GM18868 (cell line): ENCODE results near the gene FGF4.
"Not testable (repeated sequence)": the region's sequence is repeated elsewhere in the genome, so short reads cannot be mapped to it uniquely, and the experiment has no call there.

Source experiments
- ATAC-seq: cut with Tn5 transposase; IDR thresholded peaks from one replicate; pipeline ENCODE4 v1.9.1; 2021; ENCODE audit warnings: mild to moderate bottlenecking, moderate library complexity; ENCODE audit not compliant: unreplicated experiment

The FGF4 gene

GRCh38 chr11:69774354-69775162 lies 583 bp downstream of the FGF4 start:
- no peak for ATAC-seq

DNA sequence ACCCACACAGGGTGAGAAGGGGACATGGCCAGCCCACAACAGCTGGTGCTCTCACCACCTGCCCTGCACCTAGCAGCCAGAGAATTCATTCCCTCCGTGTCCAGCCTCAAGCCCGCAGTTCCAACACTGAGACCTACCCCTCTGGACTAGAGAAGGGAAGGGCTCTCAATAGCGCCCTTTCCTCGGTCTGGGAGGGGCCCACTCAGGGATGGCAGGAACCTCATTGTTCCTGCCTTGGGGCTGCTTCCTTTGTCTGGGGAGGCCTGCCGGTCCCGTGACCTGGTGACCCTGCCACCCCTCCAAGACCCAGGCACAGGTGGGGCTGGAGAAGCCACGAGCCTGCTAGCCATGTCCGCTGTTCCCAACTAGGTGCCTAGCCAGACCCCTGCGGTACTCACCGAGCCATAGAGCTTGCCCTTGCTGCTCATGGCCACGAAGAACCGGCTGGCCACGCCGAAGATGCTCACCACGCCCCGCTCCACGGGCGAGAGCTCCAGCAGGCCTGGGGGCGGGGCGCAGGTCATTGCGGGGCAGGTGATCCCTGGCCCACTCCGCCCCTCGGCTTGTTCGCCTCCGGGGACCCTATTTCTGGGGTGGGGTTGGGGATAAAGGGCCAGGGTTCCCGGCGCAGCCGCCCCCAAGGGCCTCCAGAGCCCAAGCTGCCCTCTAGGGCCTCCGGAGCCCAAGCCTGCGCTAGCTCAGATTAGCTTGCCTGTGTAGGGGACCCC lies 1.4 kb downstream of the FGF4 start:
- no peak for ATAC-seq

DNA sequence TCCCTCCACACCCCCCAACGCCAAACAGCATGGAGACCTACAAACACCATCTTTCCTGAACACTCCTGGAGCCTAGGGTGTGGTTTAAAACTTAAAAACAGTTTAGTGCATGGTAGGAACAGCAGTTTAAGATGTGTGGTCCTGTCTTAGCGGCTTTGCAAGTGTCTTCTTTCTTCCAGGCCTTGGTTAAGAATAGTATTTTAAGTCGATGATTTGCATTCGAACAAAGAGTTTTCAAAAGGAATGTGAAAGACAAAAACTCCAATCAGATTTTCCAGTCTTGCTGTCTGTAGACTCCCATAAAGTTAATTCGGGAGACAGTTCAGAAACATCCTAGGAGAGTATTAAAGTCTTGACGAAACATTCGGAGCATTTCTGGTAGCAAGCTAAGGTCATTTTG lies 3.7 kb downstream of the FGF4 start:
- ATAC-seq = no peak

DNA sequence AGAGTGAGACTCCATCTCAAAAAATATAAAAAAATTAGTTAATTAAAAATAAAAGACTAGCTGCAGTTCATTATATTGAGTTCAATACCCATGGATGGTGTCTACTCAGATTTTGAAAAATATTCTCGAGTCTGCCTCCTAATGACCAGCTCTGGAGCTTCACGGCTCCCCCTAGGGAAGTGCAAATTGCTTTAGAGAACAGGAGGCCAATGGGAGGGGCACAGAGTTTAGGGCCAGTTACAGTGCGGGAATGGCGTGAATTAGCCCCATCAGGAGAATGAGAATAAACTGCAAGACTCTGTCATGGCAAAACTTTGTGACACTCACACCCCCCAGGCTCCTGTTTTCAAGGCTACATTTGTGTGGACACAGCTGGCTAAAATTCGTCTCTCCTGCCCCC lies 4.6 kb downstream of the FGF4 start:
- no peak for ATAC-seq

DNA sequence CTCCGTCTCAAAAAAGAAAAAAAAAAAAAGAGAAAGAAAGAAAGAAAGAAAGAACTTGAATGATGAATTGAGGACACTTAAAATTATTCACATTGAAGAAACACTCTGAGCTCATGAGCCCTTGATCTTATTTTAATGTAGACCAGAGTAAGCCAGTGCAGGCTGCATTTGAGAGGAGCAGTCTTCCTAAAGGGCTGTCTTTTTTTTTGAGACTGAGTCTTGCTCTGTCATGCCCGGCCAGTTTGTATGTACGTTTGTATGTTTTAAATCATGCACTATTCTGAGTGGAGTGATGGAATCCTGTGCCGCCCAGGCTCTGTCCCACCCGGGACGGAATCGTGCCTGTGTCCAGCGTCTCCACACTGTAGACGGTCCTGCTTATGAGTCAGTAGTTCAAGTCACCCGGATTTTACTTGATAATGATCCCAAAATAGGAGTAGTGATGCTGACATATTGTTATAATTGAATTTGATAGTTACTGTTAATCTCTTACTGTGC lies 9.6 kb downstream of the FGF4 start:
- no peak for ATAC-seq

GRCh38 chr11:69764918-69765317 lies 10.2 kb downstream of the FGF4 start:
- ATAC-seq = not testable (repeated sequence)

- no peak for ATAC-seq
Observed at GRCh38 chr11:69760319-69760718, 14.8 kb downstream of the FGF4 start.

GRCh38 chr11:69752890-69753289 lies 22.3 kb downstream of the FGF4 start:
- no peak for ATAC-seq

- no peak for ATAC-seq
Observed at GRCh38 chr11:69750875-69751597, 24.1 kb downstream of the FGF4 start.

DNA sequence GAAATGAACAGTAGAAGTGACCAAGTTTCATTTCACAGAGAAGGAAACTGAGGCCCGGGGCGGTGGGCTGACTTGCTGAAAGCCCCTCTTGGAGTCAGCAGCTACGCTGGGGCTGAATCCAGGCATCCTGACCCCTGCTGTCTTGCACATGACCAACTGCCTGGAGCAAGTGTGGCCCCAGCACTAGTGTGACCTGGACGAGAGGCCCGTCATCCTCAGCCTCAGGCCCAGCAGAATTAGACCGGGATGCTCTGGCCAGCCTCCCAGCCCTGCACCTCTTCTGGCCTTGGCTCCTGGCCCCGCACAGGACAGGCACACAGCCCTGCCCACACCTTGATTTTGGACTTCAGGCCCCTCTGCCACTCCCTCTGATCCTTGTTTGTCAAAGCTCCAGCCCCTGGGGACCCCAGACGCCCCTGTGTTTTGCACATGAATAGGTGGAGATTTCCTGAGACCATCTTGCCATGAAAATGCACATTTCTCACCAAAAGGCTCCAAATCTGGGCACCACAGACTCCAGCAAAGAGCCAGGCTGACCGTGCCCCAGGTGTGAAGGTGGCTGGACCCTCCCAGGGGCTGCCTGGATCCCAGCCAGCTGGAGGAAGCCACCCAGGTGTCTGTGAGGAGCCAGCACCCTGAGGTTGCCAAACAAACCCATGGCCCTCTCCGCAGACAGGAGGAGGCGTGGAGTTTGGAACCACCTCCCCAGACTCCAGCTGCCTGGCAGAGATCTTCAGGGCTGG lies 24.9 kb downstream of the FGF4 start:
- no peak for ATAC-seq

DNA sequence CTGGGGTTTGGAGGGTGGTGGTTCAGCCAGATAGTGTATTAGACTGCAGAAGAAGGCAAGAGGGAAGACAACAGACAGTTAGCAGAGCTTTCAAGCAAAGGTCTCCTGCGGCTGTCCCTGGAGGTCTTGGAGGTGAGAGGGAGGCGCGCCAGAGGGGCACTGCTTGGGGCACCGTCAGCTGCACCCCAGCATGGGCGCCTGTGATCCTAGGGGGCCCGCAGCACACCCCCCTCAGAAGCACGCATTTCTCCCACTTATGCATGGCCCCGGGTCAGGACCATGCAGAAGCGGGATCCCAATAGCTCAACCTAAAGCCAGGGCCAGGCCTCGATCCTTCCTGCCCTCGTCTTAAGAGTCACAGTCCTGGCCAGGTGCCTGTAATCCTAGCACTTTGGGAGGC lies 26.5 kb downstream of the FGF4 start:
- no peak for ATAC-seq

DNA sequence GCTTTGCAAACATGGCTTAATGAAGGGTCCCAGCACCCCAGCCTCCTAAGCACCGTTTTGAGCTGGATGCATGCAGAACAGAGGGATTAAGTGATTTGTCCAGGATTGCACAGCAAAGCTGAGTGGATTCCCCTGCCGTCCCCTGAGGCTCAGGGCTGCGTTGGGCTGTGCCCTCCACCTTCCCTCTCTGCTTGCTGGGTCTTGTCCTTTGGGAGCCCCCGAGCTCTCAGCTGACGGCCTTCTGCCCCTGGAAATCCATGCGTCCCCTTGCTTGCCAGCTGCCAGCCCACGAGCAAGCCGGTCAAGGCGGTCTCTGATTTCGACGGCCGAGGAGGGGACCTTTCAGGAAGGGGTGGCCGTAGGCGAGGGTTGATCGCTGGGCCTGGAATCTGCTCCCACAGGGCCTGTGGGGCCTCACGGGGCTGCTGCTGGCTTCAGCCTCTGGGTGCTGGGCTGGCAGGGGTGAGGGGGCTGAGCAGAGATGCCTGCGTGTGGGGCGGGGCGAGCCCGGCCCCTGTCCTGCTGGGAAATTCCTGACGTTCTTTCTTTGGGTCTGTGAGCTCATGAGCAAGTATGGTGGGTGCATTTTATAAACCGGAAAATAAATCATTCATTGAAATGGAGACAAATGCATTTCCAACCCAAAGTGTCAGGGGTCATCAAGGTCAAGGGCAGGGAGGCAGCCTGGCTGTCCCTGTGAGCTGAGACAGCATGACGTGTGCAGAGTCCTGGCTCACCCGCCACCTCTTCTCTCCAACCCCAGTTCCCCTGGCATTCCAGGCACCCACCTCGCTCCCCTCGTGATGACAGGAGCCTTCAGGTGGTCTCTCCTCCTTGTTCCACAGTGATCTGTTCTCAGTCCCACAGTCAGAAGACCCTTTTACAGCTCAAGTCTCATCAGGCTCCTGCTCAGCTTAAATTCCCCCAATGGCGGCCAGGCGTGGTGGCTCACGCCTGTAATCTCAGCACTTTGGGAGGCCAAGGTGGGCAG lies 28.1 kb downstream of the FGF4 start:
- no peak for ATAC-seq

GRCh38 chr11:69746140-69746539 lies 29.0 kb downstream of the FGF4 start:
- no peak for ATAC-seq

GRCh38 chr11:69745201-69745600 lies 29.9 kb downstream of the FGF4 start:
- no peak for ATAC-seq

- no peak for ATAC-seq
Observed at GRCh38 chr11:69744435-69744834, 30.7 kb downstream of the FGF4 start.

GRCh38 chr11:69734841-69735240 lies 40.3 kb downstream of the FGF4 start:
- ATAC-seq = no peak

DNA sequence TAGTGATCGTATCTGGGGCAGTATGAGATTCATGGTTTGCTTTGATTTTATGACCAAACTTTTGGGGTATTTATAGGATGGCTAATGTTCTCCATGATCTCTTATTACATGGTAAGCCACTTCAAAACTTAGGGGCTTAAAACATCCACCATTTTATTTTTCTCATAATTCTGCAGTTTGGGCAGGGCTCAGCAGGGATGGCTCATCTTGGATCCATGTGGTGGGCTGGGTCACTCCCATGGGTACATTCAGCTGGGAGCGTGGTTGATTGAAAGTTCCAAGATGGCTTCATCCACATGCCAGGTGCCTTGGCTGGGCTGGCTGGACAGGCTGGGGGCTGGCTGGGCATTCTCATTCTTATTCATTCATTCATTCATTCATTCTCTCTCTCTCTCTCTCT lies 40.8 kb downstream of the FGF4 start:
- no peak for ATAC-seq

DNA sequence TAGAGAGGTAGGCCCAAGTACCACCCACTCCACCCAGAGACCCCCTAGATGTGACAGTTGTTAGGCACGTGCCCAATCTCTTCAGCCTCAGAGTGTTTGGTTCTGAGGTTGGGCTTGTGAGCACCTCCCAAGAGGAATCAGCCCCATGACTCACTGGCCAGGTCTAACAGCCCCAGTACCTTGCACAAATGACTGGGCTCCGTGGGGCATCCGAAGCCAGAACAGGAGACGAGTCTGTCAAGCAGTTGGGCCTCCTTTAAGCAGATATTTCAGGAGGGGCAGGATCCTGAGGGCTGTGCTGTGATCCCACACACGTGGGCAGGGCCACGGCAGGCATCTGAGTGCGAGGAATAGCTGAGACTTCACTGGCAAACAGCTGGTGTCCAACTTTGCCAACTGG lies 42.2 kb downstream of the FGF4 start:
- no peak for ATAC-seq

- ATAC-seq = no peak
Observed at GRCh38 chr11:69731110-69731509, 44.0 kb downstream of the FGF4 start.

GRCh38 chr11:69730500-69730899 lies 44.6 kb downstream of the FGF4 start:
- no peak for ATAC-seq
